Gastroesophageal sphincter (tissue), 3 donors: ENCODE data around the gene ECSIT.

Source experiments
- EP300 ChIP-seq: sonication (generic); formaldehyde crosslinking; IDR thresholded peaks from one replicate; pipeline ENCODE4 v1.6.1; 2017; ENCODE audit warnings: antibody characterized with exemption, mild to moderate bottlenecking
- POLR2A ChIP-seq, 2 donors: fragments of 450-650 bp; IDR thresholded peaks; one replicate each; pipeline ENCODE4 v1.6.1; 2017; ENCODE audit warnings: antibody characterized with exemption in 2 of 2, mild to moderate bottlenecking in 2 of 2, moderate library complexity in 1 of 2
- POLR2AphosphoS5 ChIP-seq: sonication (generic); formaldehyde crosslinking; IDR thresholded peaks from one replicate; pipeline ENCODE4 v1.6.1; 2017; ENCODE audit warnings: antibody characterized with exemption
- TF ChIP-seq, protein P1 (sequence below), 4 experiments: fragments of 200-600 bp in 2 of 4; fragments of 450-650 bp in 2 of 4; sonication (generic) in 1 of 4; IDR thresholded peaks; one replicate each; pipeline ENCODE4 v1.5.1; 2017 to 2019; ENCODE audit warnings: antibody characterized with exemption in 4 of 4, mild to moderate bottlenecking in 2 of 4, moderate library complexity in 2 of 4

DNA sequence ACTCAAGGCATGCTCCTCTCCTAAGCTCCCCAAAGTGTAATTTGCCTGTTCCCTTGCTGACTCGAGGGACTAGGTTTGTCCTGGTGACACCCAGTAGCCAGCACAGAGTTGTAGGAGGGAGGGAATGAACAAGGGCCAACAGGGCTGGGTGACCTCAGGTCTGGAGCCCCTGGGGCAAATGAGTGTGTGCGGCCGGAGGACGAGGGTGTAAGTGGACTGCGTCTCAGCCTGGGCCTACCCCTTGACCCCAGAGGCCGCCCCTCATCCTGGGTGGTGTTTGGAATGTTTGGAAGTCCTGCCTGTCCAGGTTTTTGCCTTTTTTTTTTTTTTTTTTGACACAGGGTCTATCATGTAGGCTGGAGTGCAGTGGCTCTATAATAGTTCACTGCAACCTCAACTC, 22.0 kb downstream of the ECSIT start:
- TF ChIP-seq, protein P1, sequence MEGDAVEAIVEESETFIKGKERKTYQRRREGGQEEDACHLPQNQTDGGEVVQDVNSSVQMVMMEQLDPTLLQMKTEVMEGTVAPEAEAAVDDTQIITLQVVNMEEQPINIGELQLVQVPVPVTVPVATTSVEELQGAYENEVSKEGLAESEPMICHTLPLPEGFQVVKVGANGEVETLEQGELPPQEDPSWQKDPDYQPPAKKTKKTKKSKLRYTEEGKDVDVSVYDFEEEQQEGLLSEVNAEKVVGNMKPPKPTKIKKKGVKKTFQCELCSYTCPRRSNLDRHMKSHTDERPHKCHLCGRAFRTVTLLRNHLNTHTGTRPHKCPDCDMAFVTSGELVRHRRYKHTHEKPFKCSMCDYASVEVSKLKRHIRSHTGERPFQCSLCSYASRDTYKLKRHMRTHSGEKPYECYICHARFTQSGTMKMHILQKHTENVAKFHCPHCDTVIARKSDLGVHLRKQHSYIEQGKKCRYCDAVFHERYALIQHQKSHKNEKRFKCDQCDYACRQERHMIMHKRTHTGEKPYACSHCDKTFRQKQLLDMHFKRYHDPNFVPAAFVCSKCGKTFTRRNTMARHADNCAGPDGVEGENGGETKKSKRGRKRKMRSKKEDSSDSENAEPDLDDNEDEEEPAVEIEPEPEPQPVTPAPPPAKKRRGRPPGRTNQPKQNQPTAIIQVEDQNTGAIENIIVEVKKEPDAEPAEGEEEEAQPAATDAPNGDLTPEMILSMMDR (IDR thresholded peaks at IDR 0.05) = no peak
- TF ChIP-seq POLR2AphosphoS5 (no peak), POLR2A (IDR thresholded peaks at IDR 0.05) (no peak), EP300 (no peak)
